ENCODE measurements around the gene FOXJ2.
"Not testable (repeated sequence)": the region's sequence is repeated elsewhere in the genome, so short reads cannot be mapped to it uniquely, and the experiment has no call there.

FOXJ2 gene

GRCh38 chr12:8065991-8066594, 33.6 kb downstream of the FOXJ2 start, which contains the start of gene C3AR1:
Gene C3AR1, minus strand, starts transcription at chr12:8066359. Its CDS starts 6,174 bp downstream, at chr12:8060185.
- peak; percentile 64 for DNase-seq (ENCODE audit: low spot score)

GRCh38 chr12:8069582-8069981, 37.1 kb downstream of the FOXJ2 start:
- no peak for DNase-seq (ENCODE audit: low spot score)

DNA sequence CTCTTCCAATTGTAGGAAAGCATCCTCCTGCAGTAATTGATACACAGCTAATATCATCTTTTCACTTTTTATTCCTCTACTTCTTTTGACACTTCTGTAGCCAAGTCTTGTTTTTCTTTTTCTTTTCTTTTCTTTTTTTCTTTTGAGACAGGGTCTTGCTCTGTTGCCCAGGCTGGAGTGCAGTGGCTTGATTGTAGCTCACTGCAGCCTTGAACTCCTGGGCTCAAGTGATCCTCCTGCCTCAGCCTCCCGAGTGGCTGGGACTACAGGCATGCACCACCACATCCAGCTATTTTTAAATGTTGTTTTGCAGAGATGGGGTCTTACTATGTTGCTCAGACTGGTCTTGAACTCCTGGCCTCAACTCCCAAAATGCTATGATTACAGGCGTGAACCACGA, 39.3 kb downstream of the FOXJ2 start:
- DNase-seq (ENCODE audit: low spot score): not testable (repeated sequence)

GRCh38 chr12:8075935-8076334, 43.4 kb downstream of the FOXJ2 start:
- no peak for DNase-seq (ENCODE audit: low spot score)

GRCh38 chr12:8076366-8076765, 43.9 kb downstream of the FOXJ2 start:
- no peak for DNase-seq (ENCODE audit: low spot score)

GRCh38 chr12:8077207-8077606, 44.7 kb downstream of the FOXJ2 start:
- peak; percentile 52 for DNase-seq (ENCODE audit: low spot score)

- peak; percentile 60 for DNase-seq (ENCODE audit: low spot score)
These were observed 45.9 kb downstream of the FOXJ2 start for GRCh38 chr12:8078398-8078797.

DNA sequence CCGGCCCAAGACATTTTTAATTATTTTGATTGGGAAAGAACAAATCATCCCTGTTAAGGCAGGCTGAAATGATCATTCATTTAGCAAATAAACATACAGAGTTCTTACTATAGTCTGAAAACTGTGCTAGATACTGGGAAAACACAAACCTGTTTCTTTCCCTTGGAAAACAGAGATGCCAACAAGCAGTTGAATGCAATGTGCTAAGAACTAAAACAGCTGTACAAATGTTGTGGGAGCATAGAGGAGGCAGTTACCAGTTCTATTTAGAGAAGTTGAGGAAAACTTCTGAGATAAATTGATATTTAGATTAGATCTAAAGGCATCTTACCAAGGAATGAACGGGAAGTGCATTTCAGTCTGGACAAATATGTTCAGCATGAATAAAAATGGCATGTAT, 46.4 kb downstream of the FOXJ2 start:
- no peak for DNase-seq (ENCODE audit: low spot score)

DNA sequence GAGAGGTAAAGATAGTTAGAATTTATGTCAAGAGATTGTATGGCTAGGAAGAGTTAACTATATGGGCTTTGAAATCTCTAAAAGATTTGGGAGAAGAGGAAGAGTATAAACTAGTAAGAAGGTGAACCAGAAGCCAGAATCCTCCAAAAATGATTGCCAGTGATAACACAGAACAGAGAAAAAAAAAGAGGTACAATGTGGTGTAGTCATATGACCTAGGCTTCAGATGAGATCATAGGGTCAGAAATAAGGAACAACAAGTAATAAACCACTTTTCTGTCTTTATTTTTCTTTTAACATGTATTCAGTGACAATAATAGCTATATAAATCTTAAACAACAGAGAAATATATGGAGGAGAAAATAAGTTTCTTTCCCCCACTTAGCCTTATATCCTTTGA, 47.6 kb downstream of the FOXJ2 start:
- DNase-seq (ENCODE audit: low spot score): no peak

- DNase-seq (ENCODE audit: low spot score): peak; percentile 11
These were observed 48.9 kb downstream of the FOXJ2 start for GRCh38 chr12:8081251-8081920.

DNA sequence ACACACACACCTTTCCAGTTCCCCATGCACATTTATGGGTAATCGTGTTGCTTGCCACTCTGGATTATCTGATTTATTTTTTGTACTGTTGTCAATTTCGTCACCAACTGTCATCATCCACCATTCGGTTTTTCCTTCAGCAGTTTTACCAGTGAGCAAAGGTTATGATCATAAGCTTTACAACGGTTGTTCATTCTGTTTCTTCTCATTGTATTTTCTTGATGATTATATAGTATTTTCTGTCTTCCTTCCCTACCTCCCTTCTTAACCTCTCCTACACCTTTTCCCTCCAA, 50.2 kb downstream of the FOXJ2 start:
- DNase-seq (ENCODE audit: low spot score): no peak

- DNase-seq (ENCODE audit: low spot score): not testable (repeated sequence)
These were observed 51.8 kb downstream of the FOXJ2 start for GRCh38 chr12:8084351-8084750.

GRCh38 chr12:8087666-8088065, 55.1 kb downstream of the FOXJ2 start:
- no peak for DNase-seq (ENCODE audit: low spot score)

DNA sequence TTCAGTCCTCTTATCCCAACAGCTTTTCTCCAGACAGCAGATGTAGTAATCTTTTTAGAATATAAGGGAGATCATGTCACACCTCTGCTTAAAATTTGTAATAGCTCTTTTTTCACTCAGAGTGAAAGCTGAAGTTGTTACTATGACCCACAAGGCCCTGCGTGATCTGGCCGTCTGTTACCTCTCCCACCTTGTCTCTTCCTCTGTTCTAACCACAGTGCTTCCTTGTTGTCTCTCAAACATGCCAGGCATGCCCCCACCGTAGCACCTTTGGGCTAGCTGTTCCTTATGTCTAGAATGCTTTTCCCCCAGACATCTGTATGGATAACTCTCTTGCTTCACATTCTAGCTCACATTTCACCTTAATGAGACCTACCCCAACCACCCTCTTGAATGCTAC, 56.1 kb downstream of the FOXJ2 start:
- no peak for DNase-seq (ENCODE audit: low spot score)

- not testable (repeated sequence) for DNase-seq (ENCODE audit: low spot score)
These were observed 56.8 kb downstream of the FOXJ2 start for GRCh38 chr12:8089277-8089676.

GRCh38 chr12:8089716-8090115, 57.2 kb downstream of the FOXJ2 start:
- DNase-seq (ENCODE audit: low spot score): no peak

GRCh38 chr12:8093291-8093690, 60.8 kb downstream of the FOXJ2 start:
- no peak for DNase-seq (ENCODE audit: low spot score)

DNA sequence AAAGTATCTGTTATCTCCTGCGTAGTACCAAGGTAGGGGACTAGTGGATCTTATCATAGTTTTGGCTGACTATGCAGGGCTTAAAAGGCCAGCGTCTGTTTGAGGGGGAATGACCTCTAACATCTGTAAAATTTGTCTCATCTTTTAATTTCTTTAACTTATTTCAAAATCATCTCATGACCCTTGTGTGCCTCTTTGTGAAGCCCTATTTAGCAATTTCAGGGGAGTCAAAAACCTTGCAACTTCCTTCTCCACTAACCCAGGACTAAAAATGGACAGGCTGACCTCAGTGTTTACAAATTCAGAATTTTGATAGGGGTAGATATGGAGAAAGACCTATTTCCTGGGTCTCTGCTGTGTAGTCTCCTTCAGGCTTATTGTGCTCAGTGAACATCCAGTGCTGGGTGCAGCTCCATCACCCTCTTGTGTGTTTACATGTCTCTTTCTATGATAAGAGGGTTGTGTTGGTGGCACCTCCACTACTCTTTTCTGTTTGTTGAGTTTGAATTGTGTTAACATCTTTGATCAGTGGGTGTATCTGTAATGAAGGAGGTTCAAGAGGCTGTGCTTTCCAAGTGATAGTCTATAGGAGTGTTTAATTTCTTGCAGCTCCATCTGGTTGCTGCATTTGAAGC, 63.9 kb downstream of the FOXJ2 start:
- no peak for DNase-seq (ENCODE audit: low spot score)

- DNase-seq (ENCODE audit: low spot score): no peak
These were observed 66.7 kb downstream of the FOXJ2 start for GRCh38 chr12:8099235-8099634.
